ENCODE results near the gene RESF1.

DNA sequence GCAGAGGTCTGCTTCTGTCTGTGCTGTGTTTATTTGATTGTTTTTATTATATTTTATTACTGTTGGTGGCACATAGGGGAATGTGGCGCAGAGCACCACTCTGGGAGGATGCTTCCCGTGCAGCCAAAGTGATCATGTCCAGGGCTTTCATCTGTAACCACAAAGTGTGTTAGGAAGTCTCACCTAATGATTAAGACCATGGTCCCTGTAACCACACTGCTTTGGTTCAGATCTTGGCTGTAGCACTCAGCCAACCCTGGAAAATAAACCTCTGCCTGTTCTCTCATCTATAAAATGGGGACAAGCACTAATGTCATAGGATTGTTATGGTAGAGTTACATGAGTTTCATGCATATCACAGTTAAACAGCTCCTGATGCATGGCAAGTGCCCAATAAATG lies 1.9 kb downstream of the RESF1 start:
- TF ChIP-seq CTCF (IDR thresholded peaks at IDR 0.05 in 8 of 11, conservative IDR thresholded peaks at IDR 0.05 in 3 of 11) (no peak), POLR2AphosphoS5 (IDR thresholded peaks at IDR 0.05) (peak in 1 of 3 donors; percentile 10), POLR2A (IDR thresholded peaks at IDR 0.05) (no peak)

Data from spleen (tissue), 7 donors.